GM12891 (cell line): ENCODE results near the gene CSMD2.

Experiments
- DNase-seq: peaks from one replicate; pipeline ENCODE4 v3.0.0; 2011; ENCODE audit warnings: low spot score; ENCODE audit not compliant: insufficient read length
- FAIRE-seq: peaks from 2 replicates; lab custom pipeline; 2011; peaks lifted over from hg19 to GRCh38; lab: Jason Lieb, UNC
- PAX5 ChIP-seq: IDR thresholded peaks from 2 replicates; pipeline ENCODE4 v1.6.1; 2011; ENCODE audit warnings: low read length, moderate library complexity, mild to moderate bottlenecking; ENCODE audit not compliant: insufficient read depth, severe bottlenecking
- POLR2A ChIP-seq: IDR thresholded peaks from 2 replicates; pipeline ENCODE4 v1.6.1; 2011; ENCODE audit warnings: low read depth, low read length, control low read depth
- POLR2AphosphoS5 ChIP-seq: IDR thresholded peaks from 2 replicates; pipeline ENCODE4 v1.6.1; 2011; ENCODE audit warnings: low read depth, low read length, control low read depth
- POU2F2 ChIP-seq: IDR thresholded peaks from 2 replicates; pipeline ENCODE4 v1.6.1; 2011; ENCODE audit warnings: low read depth, mild to moderate bottlenecking, control low read depth, low read length, moderate library complexity
- SPI1 ChIP-seq: IDR thresholded peaks from 2 replicates; pipeline ENCODE4 v1.6.1; 2011; ENCODE audit warnings: low read depth, low read length, control low read depth
- TAF1 ChIP-seq: IDR thresholded peaks from 2 replicates; pipeline ENCODE4 v1.6.1; 2011; ENCODE audit warnings: low read depth, low read length, control low read depth

The CSMD2 gene

DNA sequence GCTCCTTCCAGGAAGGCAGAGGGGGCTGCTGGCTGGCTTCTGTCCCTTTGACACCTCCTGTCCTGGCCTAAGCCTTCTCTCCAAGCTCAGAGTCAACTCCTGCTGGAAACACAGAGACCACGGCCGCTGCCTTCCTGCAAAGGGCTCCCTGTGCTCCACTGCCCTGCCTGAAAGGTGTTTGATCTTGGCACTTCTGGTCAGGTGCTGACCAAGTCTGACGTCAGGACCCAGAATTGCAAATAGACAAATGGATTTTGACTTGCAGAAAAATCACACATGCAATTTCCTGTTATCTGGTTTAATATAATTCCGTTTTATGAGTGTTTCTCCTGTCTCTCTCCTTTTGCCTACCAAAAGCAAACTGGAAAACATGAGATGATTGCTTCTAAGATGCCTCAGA lies 387.7 kb downstream of the CSMD2 start:
- no peak for FAIRE-seq
- no peak for DNase-seq
- TF ChIP-seq POLR2A (no peak), POLR2AphosphoS5 (no peak), TAF1 (no peak), PAX5 (no peak), POU2F2 (no peak), SPI1 (no peak)

DNA sequence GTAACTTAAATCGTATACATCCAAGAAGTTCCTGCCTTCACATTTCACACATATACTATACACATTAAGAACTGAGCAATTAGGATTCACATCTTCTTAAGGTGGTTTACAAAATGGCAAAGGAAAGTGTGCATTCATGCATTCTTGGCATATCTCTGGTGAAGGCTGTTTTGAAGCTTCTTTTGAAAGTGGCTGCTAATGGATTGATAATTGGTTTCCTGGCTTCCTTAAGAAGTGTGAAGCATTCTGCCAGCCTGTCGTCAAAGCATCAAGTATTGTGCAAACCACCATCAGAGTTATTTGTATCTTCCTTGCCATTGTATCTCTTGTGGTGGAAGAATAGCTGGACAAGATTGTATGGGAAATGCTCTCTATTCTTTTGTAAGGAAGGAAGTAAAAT lies 396.2 kb downstream of the CSMD2 start:
- TF ChIP-seq POLR2A, result no peak
- no peak for TF ChIP-seq POU2F2
- no peak for TF ChIP-seq POLR2AphosphoS5
- TF ChIP-seq TAF1, result no peak
- no peak for TF ChIP-seq SPI1
- no peak for TF ChIP-seq PAX5

DNA sequence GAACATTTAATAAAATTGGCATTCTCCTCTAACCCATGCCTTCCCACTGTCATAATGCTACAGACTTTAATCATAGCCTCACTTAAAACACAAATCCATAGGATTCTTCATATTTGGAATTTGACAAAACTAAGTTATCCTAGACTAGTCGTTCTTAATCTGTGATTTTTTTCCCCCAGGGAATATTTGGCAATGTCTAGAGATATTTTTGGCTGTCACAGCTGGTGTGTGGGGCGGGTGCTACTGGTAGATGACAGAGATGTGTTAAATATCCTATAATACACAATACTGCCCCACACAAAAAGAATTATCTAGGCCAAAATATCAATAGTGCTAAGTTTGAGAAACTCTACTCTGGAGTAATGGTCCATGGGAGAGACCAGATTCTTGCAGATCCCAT lies 396.9 kb downstream of the CSMD2 start:
- DNase-seq (no peak), FAIRE-seq (no peak)
- TF ChIP-seq POLR2AphosphoS5 (no peak), PAX5 (no peak)

More for the DNA sequence above, 396.2 kb downstream of the CSMD2 start:
- FAIRE-seq (no peak), DNase-seq (no peak)

DNA sequence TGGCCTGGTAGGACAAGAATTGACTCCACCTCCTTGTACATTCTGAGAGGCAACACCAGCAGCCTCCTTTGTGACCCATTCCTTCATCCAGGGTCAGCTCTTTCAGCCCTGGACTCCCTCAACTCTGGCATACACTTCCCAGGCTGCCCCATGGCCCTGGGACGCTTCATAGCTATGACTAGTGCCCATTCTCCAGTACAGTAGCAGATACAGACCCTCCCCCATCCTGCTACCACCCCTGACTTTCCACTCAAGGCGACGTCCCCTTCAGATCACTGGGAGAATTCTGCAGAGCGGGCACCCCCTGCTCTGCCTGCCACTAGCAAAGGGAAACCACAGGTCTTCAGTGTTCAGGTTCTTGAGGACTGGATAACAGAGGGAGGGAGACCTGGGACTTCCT lies 400.9 kb downstream of the CSMD2 start:
- TF ChIP-seq TAF1, result no peak
- no peak for TF ChIP-seq SPI1
- TF ChIP-seq PAX5, result no peak
- TF ChIP-seq POU2F2, result no peak
- no peak for TF ChIP-seq POLR2A
- no peak for TF ChIP-seq POLR2AphosphoS5
- FAIRE-seq (no peak), DNase-seq (no peak)

DNA sequence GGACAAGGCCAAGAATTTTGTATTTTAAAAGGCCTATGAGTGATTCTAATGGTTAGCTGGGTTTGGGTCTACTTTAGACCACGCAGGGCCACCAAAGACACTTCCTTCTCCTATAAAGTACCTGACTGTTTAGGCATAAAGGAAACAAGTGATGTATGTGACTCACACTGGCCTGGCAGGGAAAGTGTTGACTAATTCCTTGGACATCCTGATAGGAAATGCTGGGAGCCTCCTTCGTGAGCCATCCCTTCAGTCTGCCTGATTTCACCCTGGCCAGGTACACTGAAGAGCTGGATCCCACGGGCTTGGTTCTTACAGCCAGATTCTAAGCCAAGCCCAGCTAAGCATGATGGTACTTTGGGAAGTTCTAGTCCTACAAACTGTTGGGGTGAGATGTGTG lies 401.6 kb downstream of the CSMD2 start:
- TF ChIP-seq POLR2AphosphoS5 (no peak), SPI1 (no peak)
- FAIRE-seq, result no peak
- DNase-seq, result no peak

DNA sequence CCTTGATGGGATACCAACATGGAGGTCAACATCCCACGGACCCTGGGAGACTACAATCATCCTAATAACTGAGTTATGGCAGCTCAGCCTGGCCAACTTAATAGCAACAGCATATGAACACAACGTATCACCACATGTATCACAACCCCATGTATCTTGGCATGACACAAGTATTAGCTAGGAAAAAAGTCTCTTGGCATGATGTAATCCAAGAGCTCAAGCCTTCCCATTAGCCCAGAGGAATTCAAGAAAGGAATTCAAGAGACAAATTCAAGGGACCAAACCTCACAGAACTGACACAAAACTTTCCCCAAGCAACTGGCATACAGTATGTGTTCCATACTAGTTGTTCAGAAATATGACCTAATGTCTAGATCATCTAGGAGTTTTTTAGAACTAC lies 402.1 kb downstream of the CSMD2 start:
- no peak for TF ChIP-seq PAX5
- TF ChIP-seq POLR2AphosphoS5, result no peak
- TF ChIP-seq TAF1, result no peak
- TF ChIP-seq POLR2A, result no peak
- no peak for TF ChIP-seq POU2F2
- TF ChIP-seq SPI1, result no peak
- no peak for FAIRE-seq
- no peak for DNase-seq

DNA sequence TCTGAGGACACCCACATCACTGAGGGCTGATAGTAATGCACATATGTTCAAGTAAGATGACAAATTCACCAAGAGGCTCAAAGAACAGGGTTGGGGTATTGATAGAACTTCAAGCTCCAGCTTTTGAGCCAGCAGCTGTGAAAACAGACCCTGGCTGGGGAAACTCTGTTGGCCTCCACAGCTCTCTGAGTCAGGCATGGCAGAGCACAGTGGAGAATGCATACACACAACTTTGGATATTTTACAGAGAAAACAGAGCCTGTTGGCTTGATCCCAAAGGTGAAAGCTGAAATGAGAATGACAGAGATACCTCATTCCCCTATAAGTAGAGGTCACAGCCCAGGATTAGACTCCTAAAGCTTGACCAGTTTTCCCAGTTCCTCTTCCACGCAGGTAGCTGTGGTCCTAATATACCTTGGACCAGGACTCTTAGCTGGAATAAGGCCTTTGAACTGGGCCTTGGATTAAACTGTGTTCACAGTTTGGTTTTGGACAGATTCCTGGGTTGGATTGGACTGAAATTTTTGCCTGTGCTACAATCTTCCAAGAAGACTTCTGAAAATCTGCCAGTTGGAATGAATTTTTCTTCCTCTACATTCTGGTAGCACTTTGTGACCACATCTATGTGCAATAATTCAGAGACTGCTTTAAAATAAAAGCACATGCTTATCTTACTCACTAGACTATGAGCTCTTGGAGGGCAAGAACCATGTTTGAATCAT lies 402.8 kb downstream of the CSMD2 start:
- no peak for FAIRE-seq
- TF ChIP-seq POU2F2 (no peak), POLR2AphosphoS5 (no peak), TAF1 (no peak), SPI1 (no peak), PAX5 (no peak), POLR2A (no peak)
- no peak for DNase-seq

DNA sequence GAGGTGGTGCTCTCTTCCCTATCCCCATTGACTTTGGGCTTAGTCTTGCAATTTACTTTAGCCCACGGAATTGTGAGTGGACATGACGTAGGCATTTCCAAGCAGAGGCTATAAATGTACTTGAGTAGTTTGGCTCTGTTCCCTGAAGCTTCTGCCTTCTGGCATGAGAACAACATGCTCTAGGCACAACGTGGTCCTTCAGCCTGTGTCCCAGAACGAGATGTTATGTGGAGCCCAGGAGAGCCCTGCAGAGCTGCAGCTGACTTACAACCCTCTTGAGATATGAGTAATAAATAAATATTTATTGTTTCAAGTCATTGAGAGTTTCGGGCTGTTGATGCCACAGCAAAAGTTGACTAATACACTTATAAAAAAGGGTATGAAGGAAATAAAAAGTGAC lies 406.3 kb downstream of the CSMD2 start:
- DNase-seq (no peak), FAIRE-seq (no peak)
- TF ChIP-seq POU2F2 (no peak), TAF1 (no peak)

DNA sequence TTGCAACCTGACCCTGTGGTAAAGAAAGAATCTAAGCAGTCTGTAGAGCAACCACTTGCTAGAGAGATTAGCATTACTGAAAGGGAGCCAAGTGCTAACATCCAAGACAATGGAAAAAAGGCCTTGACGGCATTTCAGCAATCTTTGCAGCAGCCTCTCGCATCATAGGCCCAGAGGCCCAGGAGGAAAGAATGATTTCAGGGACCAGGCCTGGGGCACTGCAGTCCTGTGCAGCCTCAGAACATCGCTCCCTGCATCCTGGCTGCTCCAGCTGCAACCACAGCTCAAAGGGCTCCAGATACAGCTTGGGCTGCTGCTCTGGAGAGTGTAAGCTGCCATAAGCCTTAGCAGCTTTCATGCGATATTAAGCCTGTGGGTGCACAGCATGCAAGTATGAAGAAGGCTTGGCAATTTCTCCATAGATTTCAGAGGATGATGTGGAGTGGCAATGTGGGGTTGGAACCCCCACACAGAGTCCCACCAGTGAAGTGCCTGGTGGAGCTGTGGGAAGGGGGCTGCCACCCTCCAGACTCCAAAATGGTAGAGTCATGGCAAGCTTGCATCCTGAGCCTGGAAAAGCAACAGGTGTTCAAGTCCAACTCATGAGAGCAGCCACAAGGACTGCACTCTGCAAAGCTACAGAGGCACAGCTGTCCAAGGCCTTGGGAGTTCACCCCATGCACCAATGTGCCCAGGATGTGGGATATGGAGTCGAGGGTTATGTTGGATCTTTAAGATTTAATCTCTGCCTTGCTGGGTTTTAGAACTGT lies 411.8 kb downstream of the CSMD2 start:
- FAIRE-seq (no peak), DNase-seq (no peak)
- TF ChIP-seq SPI1 (no peak), POU2F2 (no peak), TAF1 (no peak), POLR2A (no peak), POLR2AphosphoS5 (no peak), PAX5 (no peak)

DNA sequence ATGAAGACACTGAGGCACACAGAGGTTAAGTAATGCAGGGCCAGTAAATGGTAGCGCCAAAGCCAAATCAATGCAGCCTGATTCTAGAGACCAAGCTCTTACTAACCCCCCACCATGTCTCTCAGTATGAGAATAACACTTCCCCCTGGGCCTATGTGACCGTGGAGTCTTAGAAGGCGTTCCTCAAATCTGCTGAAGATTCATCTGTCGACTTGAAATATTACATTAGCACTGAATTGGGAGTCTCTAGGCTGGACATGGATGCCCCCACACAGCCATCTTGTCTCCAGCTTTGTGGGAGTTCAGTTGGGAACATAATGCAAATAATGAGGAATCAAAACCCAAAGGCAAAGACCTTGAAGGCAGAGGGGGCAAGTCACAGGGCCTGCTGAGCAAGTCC lies 419.1 kb downstream of the CSMD2 start:
- TF ChIP-seq TAF1, result no peak
- no peak for TF ChIP-seq PAX5
- no peak for TF ChIP-seq POLR2A
- TF ChIP-seq SPI1, result no peak
- no peak for TF ChIP-seq POU2F2
- TF ChIP-seq POLR2AphosphoS5, result no peak
- DNase-seq (no peak), FAIRE-seq (no peak)

DNA sequence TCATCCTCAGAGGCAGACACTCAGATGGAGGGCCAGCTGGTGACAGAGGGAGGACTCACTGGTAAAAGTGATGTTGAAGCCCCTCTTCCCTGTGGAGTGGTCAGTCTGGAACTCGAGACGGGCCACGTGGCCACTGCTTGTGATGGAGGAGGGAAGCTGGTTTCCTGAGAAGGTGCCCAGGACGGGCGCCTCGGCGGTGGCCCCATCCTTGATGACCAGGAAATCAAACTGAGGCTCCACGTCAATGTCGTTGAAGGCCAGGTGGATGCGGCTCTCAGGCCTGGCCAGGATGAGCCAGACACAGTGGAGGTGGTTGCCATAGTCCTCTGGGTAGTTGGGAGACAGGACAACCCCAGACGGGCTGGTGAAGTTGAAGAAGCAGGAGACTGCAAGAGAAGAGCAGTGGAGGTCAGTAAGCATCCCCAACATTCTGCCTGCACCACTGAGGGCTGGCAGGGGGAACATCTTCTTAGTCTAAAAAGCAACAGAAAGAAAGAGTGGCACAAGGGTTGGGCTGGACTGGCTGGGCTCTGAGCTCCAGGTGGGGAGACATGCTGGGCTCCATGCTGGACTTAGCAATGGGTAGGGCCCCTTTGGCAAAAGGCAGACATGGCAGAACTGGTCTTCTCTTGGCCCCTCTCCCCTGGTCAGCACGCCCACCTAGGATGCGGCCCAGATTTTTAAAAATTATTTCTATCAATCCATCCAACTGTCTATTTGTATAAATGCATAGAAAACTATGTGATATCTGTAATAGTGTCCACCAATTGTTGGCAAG lies 421.6 kb downstream of the CSMD2 start:
- FAIRE-seq, result no peak
- TF ChIP-seq POLR2A (no peak), PAX5 (no peak), TAF1 (no peak), POLR2AphosphoS5 (no peak), SPI1 (no peak), POU2F2 (no peak)
- DNase-seq, result no peak
